GM12878 (cell line): Measurements from ENCODE around the gene TRHDE. TPM values are rescaled to one million over a fixed set of nuclear protein-coding genes. Genes with fewer than 3 reads are reported as not detected.

ENCODE experiments used
- ATAC-seq: fragments of 200-7000 bp; cut with Tn5 transposase; 3 replicates; pipeline ENCODE4 v1.9.1; 2020; ENCODE audit warnings: mild to moderate bottlenecking, moderate library complexity
- BruUV-seq: library from RNA; stranded (reverse); fragments of 400-500 nt; replicated peaks from 2 replicates; lab custom pipeline; 2021; lab: Mats Ljungman, UMichigan
- CTCF ChIA-PET: fragments of 300-600 bp; sonication (Branson Sonifier 250); formaldehyde crosslinking; extraction: SDS; loops from one replicate; lab custom pipeline; 2021; ENCODE audit warnings: inconsistent platforms; lab: Yijun Ruan, JAX
- POLR2A ChIA-PET: fragments of 350-600 bp; formaldehyde crosslinking; extraction: SDS; loops from one replicate; lab custom pipeline; 2021; ENCODE audit warnings: inconsistent platforms; lab: Charles Lee
- RAD21 ChIA-PET: fragments of 300-600 bp; sonication (Branson Sonifier 250); formaldehyde crosslinking; loops from one replicate; lab custom pipeline; 2023; ENCODE audit warnings: antibody characterized with exemption; ENCODE audit not compliant: unreplicated experiment; lab: Charles Lee
- SMC1A ChIA-PET: fragments of 300-600 bp; sonication (Branson Sonifier 250); formaldehyde crosslinking; loops from one replicate; lab custom pipeline; 2023; ENCODE audit not compliant: unreplicated experiment, uncharacterized antibody; lab: Charles Lee
- DNase-seq: peaks from one replicate; pipeline ENCODE4 v3.0.0-alpha.2; 2011; ENCODE audit warnings: low read depth, low spot score
- FAIRE-seq: peaks from 3 replicates; lab custom pipeline; 2011; peaks lifted over from hg19 to GRCh38; lab: Jason Lieb, UNC
- H2AFZ ChIP-seq: 2 replicates; pipeline ENCODE4 v1.6.0; 2011; ENCODE audit warnings: low read depth, low read length, control low read depth; ENCODE audit not compliant: control insufficient read depth
- H3K27ac ChIP-seq: 2 replicates; pipeline ENCODE4 v1.5.1; 2011; ENCODE audit warnings: control low read depth; ENCODE audit not compliant: control insufficient read depth, insufficient read depth
- H3K27me3 ChIP-seq, 2 experiments: replicated peaks in 1 of 2; 2 replicates each; pipeline versions ENCODE4 v1.6.0 to v1.6.1; 2011; ENCODE audit warnings: low read length in 1 of 2; ENCODE audit not compliant: control insufficient read depth in 2 of 2, insufficient read depth in 2 of 2
- H3K36me3 ChIP-seq, 2 experiments: 2 replicates each; pipeline ENCODE4 v1.5.1; 2011; ENCODE audit warnings: low read length in 1 of 2; ENCODE audit not compliant: control insufficient read depth in 2 of 2, insufficient read depth in 2 of 2
- H3K4me1 ChIP-seq: 2 replicates; pipeline ENCODE4 v1.6.1; 2011; ENCODE audit warnings: mild to moderate bottlenecking, low read length, moderate library complexity, mixed read lengths; ENCODE audit not compliant: control insufficient read depth, insufficient read depth
- H3K4me2 ChIP-seq: 2 replicates; pipeline ENCODE4 v1.6.0; 2011; ENCODE audit warnings: control low read depth; ENCODE audit not compliant: control insufficient read depth, insufficient read depth
- H3K4me3 ChIP-seq: fragments of 200-600 bp; sonication (generic); 2 replicates; pipeline ENCODE4 v1.5.1; 2016
- H3K79me2 ChIP-seq: 2 replicates; pipeline ENCODE4 v1.6.0; 2011; ENCODE audit warnings: low read length; ENCODE audit not compliant: control insufficient read depth, insufficient read depth
- H3K9ac ChIP-seq: 2 replicates; pipeline ENCODE4 v1.8.0; 2011; ENCODE audit warnings: low read length, control low read depth, mixed read lengths; ENCODE audit not compliant: control insufficient read depth, insufficient read depth
- H3K9me3 ChIP-seq: replicated peaks from 3 replicates; pipeline ENCODE4 v1.5.1; 2011; ENCODE audit warnings: mild to moderate bottlenecking, low read length; ENCODE audit not compliant: control insufficient read depth, insufficient read depth
- H4K20me1 ChIP-seq: 2 replicates; pipeline ENCODE4 v1.6.0; 2011; ENCODE audit not compliant: control insufficient read depth, insufficient read depth
- ATF2 ChIP-seq: IDR thresholded peaks from 2 replicates; pipeline ENCODE4 v1.6.1; 2012; ENCODE audit warnings: low read length, inconsistent platforms
- ATF7 ChIP-seq: fragments of 450-650 bp; IDR thresholded peaks from 2 replicates; pipeline ENCODE4 v1.6.1; 2016; ENCODE audit warnings: low read depth, mild to moderate bottlenecking
- CREM ChIP-seq: IDR thresholded peaks from 2 replicates; pipeline ENCODE4 v1.6.1; 2014; ENCODE audit warnings: antibody characterized with exemption, low read depth
- E4F1 ChIP-seq: fragments of 450-650 bp; IDR thresholded peaks from 2 replicates; pipeline ENCODE4 v1.6.1; 2018; ENCODE audit warnings: borderline replicate concordance, mild to moderate bottlenecking; ENCODE audit not compliant: partially characterized antibody
- FOS ChIP-seq: IDR thresholded peaks from 3 replicates; pipeline ENCODE4 v1.6.1; 2011; ENCODE audit warnings: borderline replicate concordance; ENCODE audit not compliant: insufficient read length; ENCODE audit errors: extremely low read depth
- IKZF2 ChIP-seq, 2 experiments: fragments of 450-650 bp; IDR thresholded peaks; 2 replicates each; pipeline ENCODE4 v1.6.1; 2017; ENCODE audit warnings: mild to moderate bottlenecking in 2 of 2, moderate library complexity in 2 of 2
- PML ChIP-seq: IDR thresholded peaks from 2 replicates; pipeline ENCODE4 v1.6.1; 2012; ENCODE audit warnings: low read length, inconsistent platforms
- POU2F2 ChIP-seq: IDR thresholded peaks from 3 replicates; pipeline ENCODE4 v1.6.1; 2011; ENCODE audit warnings: low read depth, mild to moderate bottlenecking, low read length, borderline replicate concordance
- SRF ChIP-seq, 2 experiments: IDR thresholded peaks; 2 replicates each; pipeline ENCODE4 v1.6.1; 2011; ENCODE audit warnings: low read depth in 2 of 2, low read length in 2 of 2, mild to moderate bottlenecking in 1 of 2, moderate library complexity in 1 of 2
- SUPT20H ChIP-seq: IDR thresholded peaks from 2 replicates; pipeline ENCODE4 v1.6.1; 2011; ENCODE audit warnings: low read depth, mild to moderate bottlenecking, low read length, moderate library complexity, borderline replicate concordance; ENCODE audit not compliant: control insufficient read depth
- TBL1XR1 ChIP-seq: IDR thresholded peaks from 2 replicates; pipeline ENCODE4 v1.6.1; 2012; ENCODE audit warnings: low read depth, low read length, improper control_type of control experiment
- USF1 ChIP-seq: IDR thresholded peaks from 2 replicates; pipeline ENCODE4 v1.6.1; 2011; ENCODE audit warnings: borderline replicate concordance, low read depth, mild to moderate bottlenecking, moderate library complexity, mixed read lengths, low read length; ENCODE audit not compliant: insufficient read depth; ENCODE audit errors: extremely low read length
- WRNIP1 ChIP-seq: IDR thresholded peaks from 2 replicates; pipeline ENCODE4 v1.6.1; 2011; ENCODE audit warnings: low read depth, low read length, improper control_type of control experiment, borderline replicate concordance
- WGBS: methylation state at CpG from one replicate; pipeline ENCODE4 v1.1.6; 2016; ENCODE audit warnings: low lambda C conversion rate; ENCODE audit not compliant: insufficient replicate concordance, insufficient coverage; ENCODE audit errors: missing lambda C conversion rate; 5-methylcytosine and 5-hydroxymethylcytosine counted together
- in situ Hi-C: fragments of 300-500 bp; cut with MboI; formaldehyde crosslinking; loops from 9 replicates; pipeline ENCODE4 v1.14.3; 2018; ENCODE audit warnings: mixed read lengths
- intact Hi-C: fragments of 100-400 bp; cut with micrococcal nuclease; formaldehyde crosslinking; loops from one replicate; pipeline ENCODE4 v1.14.2; 2022; ENCODE audit not compliant: unreplicated experiment
- polyA plus RNA-seq, 11 experiments: library from polyadenylated mRNA; depleted of rRNA in 4 of 11; unstranded in 6 of 11; stranded (reverse) in 5 of 11; fragments of >200 nt; fragmentation: Nextera tagmentation in 4 of 11; fragmentation: Illumina TruSeq in 1 of 11; extraction: Ambion mirVana in 4 of 11; extraction: Trizol in 1 of 11; gene quantifications; 1 replicate in 1 of 11; 2 replicates in 10 of 11; pipeline versions ENCODE4 v1.2.1 to v1.2.3, GENCODE V29; 2011 to 2016; ENCODE audit warnings: inconsistent platforms in 2 of 11, missing spikeins in 2 of 11, low read depth in 1 of 11
- total RNA-seq, 4 experiments: library from RNA; depleted of rRNA in 3 of 4; stranded (reverse); fragments of >200 nt in 3 of 4; fragmentation: Illumina TruSeq in 1 of 4; extraction: Trizol in 1 of 4; gene quantifications; 2 replicates each; pipeline versions ENCODE4 v1.2.1 to v1.2.3, GENCODE V29; 2013 to 2021

Gene TRHDE
- total and polyA plus RNA-seq, 10 of the 15 experiments (the other 5 are each of a cell fraction or from before 2014, with no cell fraction given), result not detected

GRCh38 chr12:72270246-72270645 lies 1.9 kb upstream of the TRHDE start:
- BruUV-seq, result no TSS peak
- CTCF ChIA-PET, result no interaction called here
- 4% methylated on average over 2 of the region's 2 CpGs for WGBS

More at GRCh38 chr12:72270246-72270645, 1.9 kb upstream of the TRHDE start:
- ATAC-seq (no peak), FAIRE-seq (no peak), DNase-seq (no peak)
- in situ Hi-C loops, result no loop called here
- H4K20me1 ChIP-seq, result no peaks in the 10 kb centered on the region
- TF ChIP-seq FOS, result no peak
- TF ChIP-seq CREM, result no peak
- TF ChIP-seq IKZF2 (IDR thresholded peaks at IDR 0.05), result no peak
- no peak for TF ChIP-seq PML
- no peak for TF ChIP-seq WRNIP1
- TF ChIP-seq ATF7, result no peak
- no peak for TF ChIP-seq ATF2
- TF ChIP-seq SUPT20H, result no peak
- TF ChIP-seq E4F1, result no peak
- TF ChIP-seq POU2F2, result no peak
- TF ChIP-seq TBL1XR1, result no peak
- TF ChIP-seq USF1, result no peak
- TF ChIP-seq SRF (IDR thresholded peaks at IDR 0.05; ENCODE audit: low read depth in 2 of 2, low read length in 2 of 2), result no peak
- peaks cover 9 to 10% of the 10 kb centered on the region in 2 experiments for H3K27me3 ChIP-seq
- H2AFZ ChIP-seq, result no peak overlapping the region
- no peak overlapping the region for H3K27ac ChIP-seq
- no peaks in the 10 kb centered on the region for H3K9me3 ChIP-seq
- RAD21 ChIA-PET, result no interaction called here
- H3K36me3 ChIP-seq, result no peaks in the 10 kb centered on the region
- SMC1A ChIA-PET, result interaction anchor here (0.6 kb wide), 1 partner anchor 70 kb away, joined by 4 read pairs; no protein-coding TSS in a partner anchor
- no peaks in the 10 kb centered on the region for H3K4me1 ChIP-seq
- no peak overlapping the region for H3K4me3 ChIP-seq
- no peak overlapping the region for H3K9ac ChIP-seq
- intact Hi-C loops, result no loop called here
- POLR2A ChIA-PET, result no interaction called here
- no peaks in the 10 kb centered on the region for H3K79me2 ChIP-seq
- no peak overlapping the region for H3K4me2 ChIP-seq
